GM10847 (cell line): Measurements from ENCODE around the gene CCDC88C.

Source experiments
- POLR2A ChIP-seq: IDR thresholded peaks from 2 replicates; pipeline ENCODE4 v1.6.1; 2011; ENCODE audit not compliant: insufficient read length; ENCODE audit errors: extremely low read depth

The CCDC88C gene

GRCh38 chr14:91243074-91243471 lies 174.5 kb downstream of the CCDC88C start:
- no peak for TF ChIP-seq POLR2A

- TF ChIP-seq POLR2A, result no peak
Observed at GRCh38 chr14:91242635-91243034, 175.0 kb downstream of the CCDC88C start.

GRCh38 chr14:91241863-91242262 lies 175.8 kb downstream of the CCDC88C start:
- no peak for TF ChIP-seq POLR2A

- TF ChIP-seq POLR2A, result no peak
Observed at GRCh38 chr14:91238661-91239060, 179.0 kb downstream of the CCDC88C start.

GRCh38 chr14:91238085-91238484 lies 179.5 kb downstream of the CCDC88C start:
- no peak for TF ChIP-seq POLR2A

GRCh38 chr14:91237219-91237618 lies 180.4 kb downstream of the CCDC88C start:
- TF ChIP-seq POLR2A, result no peak

GRCh38 chr14:91235841-91236240 lies 181.8 kb downstream of the CCDC88C start:
- TF ChIP-seq POLR2A, result no peak

GRCh38 chr14:91234791-91235114 lies 182.9 kb downstream of the CCDC88C start:
- no peak for TF ChIP-seq POLR2A

- TF ChIP-seq POLR2A, result no peak
Observed at GRCh38 chr14:91233936-91234790, 183.5 kb downstream of the CCDC88C start.

- TF ChIP-seq POLR2A, result no peak
Observed at GRCh38 chr14:91232603-91233002, 185.0 kb downstream of the CCDC88C start.

GRCh38 chr14:91232052-91232451 lies 185.6 kb downstream of the CCDC88C start:
- TF ChIP-seq POLR2A, result no peak

GRCh38 chr14:91231446-91231845 lies 186.2 kb downstream of the CCDC88C start:
- TF ChIP-seq POLR2A, result no peak

GRCh38 chr14:91230397-91231035 lies 187.1 kb downstream of the CCDC88C start:
- TF ChIP-seq POLR2A, result no peak

- no peak for TF ChIP-seq POLR2A
Observed at GRCh38 chr14:91229743-91230200, 187.8 kb downstream of the CCDC88C start.

- no peak for TF ChIP-seq POLR2A
Observed at GRCh38 chr14:91229005-91229382, 188.6 kb downstream of the CCDC88C start.
